Sigmoid colon (tissue), 7 donors: ENCODE measurements around the gene VPS26C. TPM values are rescaled to one million over a fixed set of nuclear protein-coding genes. Genes with fewer than 3 reads are reported as not detected.

Experiments used
- DNase-seq: peaks from one replicate; pipeline ENCODE4 v3.0.0-alpha.2; 2019
- H3K27ac ChIP-seq, 4 donors: fragments of 200-600 bp; sonication (generic); one replicate each; pipeline ENCODE4 v1.5.1; 2016 to 2019; ENCODE audit warnings: mild to moderate bottlenecking in 1 of 4
- H3K27me3 ChIP-seq, 3 donors: fragments of 200-600 bp; sonication (generic); one replicate each; pipeline ENCODE4 v1.5.1; 2019; ENCODE audit warnings: mild to moderate bottlenecking in 1 of 3
- H3K36me3 ChIP-seq, 4 donors: fragments of 200-600 bp; sonication (generic); one replicate each; pipeline ENCODE4 v1.5.1; 2016 to 2019
- H3K4me1 ChIP-seq, 4 donors: fragments of 200-600 bp; sonication (generic); one replicate each; pipeline ENCODE4 v1.5.1; 2017 to 2019
- H3K4me3 ChIP-seq, 4 donors: fragments of 200-600 bp; sonication (generic); one replicate each; pipeline ENCODE4 v1.5.1; 2017 to 2019; ENCODE audit warnings: mild to moderate bottlenecking in 2 of 4, moderate library complexity in 1 of 4
- H3K9me3 ChIP-seq, 4 donors: fragments of 200-600 bp in 3 of 4; sonication (generic) in 3 of 4; one replicate each; pipeline versions ENCODE4 v1.5.1 to v1.6.1; 2013 to 2019
- CTCF ChIP-seq, 4 experiments: fragments of 450-650 bp in 3 of 4; fragments of 200-600 bp in 1 of 4; IDR thresholded peaks; one replicate each; pipeline ENCODE4 v1.5.1; 2016 to 2019; ENCODE audit warnings: antibody characterized with exemption in 4 of 4, mild to moderate bottlenecking in 3 of 4, moderate library complexity in 2 of 4
- EP300 ChIP-seq, 4 donors: sonication (generic); formaldehyde crosslinking; IDR thresholded peaks; one replicate each; pipeline ENCODE4 v1.6.1; 2017; ENCODE audit warnings: antibody characterized with exemption in 4 of 4
- POLR2A ChIP-seq, 2 donors: fragments of 450-650 bp; IDR thresholded peaks; one replicate each; pipeline ENCODE4 v1.6.1; 2016; ENCODE audit warnings: antibody characterized with exemption in 2 of 2, mild to moderate bottlenecking in 2 of 2, moderate library complexity in 2 of 2
- POLR2AphosphoS5 ChIP-seq, 4 donors: sonication (generic); formaldehyde crosslinking; IDR thresholded peaks; one replicate each; pipeline ENCODE4 v1.6.1; 2017; ENCODE audit warnings: antibody characterized with exemption in 4 of 4
- WGBS, 2 donors: extraction: QIAGEN DNeasy Blood & Tissue Kit; methylation state at CpG; one replicate each; pipeline ENCODE4 v1.1.7; 2013; 5-methylcytosine and 5-hydroxymethylcytosine counted together
- intact Hi-C: fragments of 100-400 bp; cut with DNase I; formaldehyde crosslinking; loops from one replicate; pipeline ENCODE4 v1.15.1; 2023
- polyA plus RNA-seq, 3 donors: library from polyadenylated mRNA; stranded (reverse); fragments of 200-250 nt; gene quantifications; one replicate each; pipeline ENCODE4 v1.2.3, GENCODE V29; 2013
- total RNA-seq, 4 donors: library from RNA; depleted of rRNA; stranded (reverse); fragments of >200 nt; gene quantifications; one replicate each; pipeline ENCODE4 v1.1.0, GENCODE V29; 2016
- donor health status: healthy with polysubstance abuse.
- donor health status: Bipolar disorder and iron deficiency.
- donor health status: healthy.

Gene VPS26C
- total and polyA plus RNA-seq, 7 donors: 34.2 to 71.7 (median 52.6) TPM

- no peaks in the 10 kb centered on the region for H3K27me3 ChIP-seq
- intact Hi-C loops: loop anchor here (5.0 to 10.0 kb wide), 4 partner anchors 46 to 279 kb away; partner anchors contain the start of genes PIGP and TTC3
- H3K27ac ChIP-seq: peak overlapping the region; percentile 95 to 99 (median 98)
- no peak for DNase-seq
- peaks cover 0 to 33% (median 28%) of the 10 kb centered on the region in 4 donors for H3K4me1 ChIP-seq
- no peak for TF ChIP-seq POLR2A (IDR thresholded peaks at IDR 0.05)
- TF ChIP-seq CTCF (IDR thresholded peaks at IDR 0.05): no peak
- peak in 1 of 4 donors; percentile 2 for TF ChIP-seq EP300 (IDR thresholded peaks at IDR 0.05)
- H3K4me3 ChIP-seq: peak overlapping the region; percentile 79 to 98 (median 97)
- H3K9me3 ChIP-seq: no peaks in the 10 kb centered on the region
- WGBS, 2 donors: 1 to 2% methylated on average over 7 of the region's 7 CpGs
- no peaks in the 10 kb centered on the region for H3K36me3 ChIP-seq
Observed at GRCh38 chr21:37268186-37268503, 1.0 kb upstream of the VPS26C start.

- peak; percentile 77 for DNase-seq
- Histone ChIP-seq H3K27ac (peak overlapping the region; percentile 95 to 99 (median 98)), H3K9me3 (no peaks in the 10 kb centered on the region), H3K36me3 (no peaks in the 10 kb centered on the region), H3K27me3 (no peaks in the 10 kb centered on the region), H3K4me1 (peaks cover 0 to 33% (median 28%) of the 10 kb centered on the region in 4 donors), H3K4me3 (peak overlapping the region; percentile 79 to 98 (median 97))
- intact Hi-C loops: loop anchor here (1.0 to 10.0 kb wide), 7 partner anchors 44 to 297 kb away; partner anchors contain the start of genes DYRK1A, PIGP and TTC3
- 1% methylated on average over 39 of the region's 39 CpGs for WGBS, 2 donors
- TF ChIP-seq EP300 (IDR thresholded peaks at IDR 0.05) (no peak), POLR2A (IDR thresholded peaks at IDR 0.05) (no peak), CTCF (IDR thresholded peaks at IDR 0.05) (no peak), POLR2AphosphoS5 (IDR thresholded peaks at IDR 0.05) (no peak)
Observed at GRCh38 chr21:37266515-37267221, 466 bp downstream of the VPS26C start.

- Histone ChIP-seq H3K36me3 (no peaks in the 10 kb centered on the region), H3K4me3 (no peak overlapping the region), H3K4me1 (peaks cover 0 to 34% (median 28%) of the 10 kb centered on the region in 4 donors), H3K9me3 (no peaks in the 10 kb centered on the region), H3K27me3 (no peaks in the 10 kb centered on the region), H3K27ac (no peak overlapping the region)
- intact Hi-C loops: loop anchor here (5.0 to 10.0 kb wide), 4 partner anchors 43 to 282 kb away; partner anchors contain the start of genes PIGP and TTC3
- TF ChIP-seq POLR2AphosphoS5 (IDR thresholded peaks at IDR 0.05) (no peak), CTCF (IDR thresholded peaks at IDR 0.05) (no peak), EP300 (IDR thresholded peaks at IDR 0.05) (no peak), POLR2A (IDR thresholded peaks at IDR 0.05) (no peak)
- WGBS, 2 donors: 91 to 93% methylated on average over 4 of the region's 4 CpGs
- no peak for DNase-seq
Observed at GRCh38 chr21:37264808-37265207, 2.3 kb downstream of the VPS26C start.

- no peak for DNase-seq
- H3K27me3 ChIP-seq: no peaks in the 10 kb centered on the region
- H3K4me3 ChIP-seq: no peak overlapping the region
- H3K4me1 ChIP-seq: peaks cover 0 to 42% (median 33%) of the 10 kb centered on the region in 4 donors
- H3K27ac ChIP-seq: no peak overlapping the region
- H3K36me3 ChIP-seq: no peaks in the 10 kb centered on the region
- no peaks in the 10 kb centered on the region for H3K9me3 ChIP-seq
- TF ChIP-seq EP300 (IDR thresholded peaks at IDR 0.05) (no peak), CTCF (IDR thresholded peaks at IDR 0.05) (no peak)
- intact Hi-C loops: loop anchor here (10.0 kb wide), 1 partner anchor 201 kb away; no protein-coding TSS in a partner anchor
- WGBS, 2 donors: 93 to 95% methylated on average over 6 of the region's 6 CpGs
Observed at GRCh38 chr21:37263827-37264600, 3.1 kb downstream of the VPS26C start.
